ENCODE measurements around the gene ELOVL1.

DNA sequence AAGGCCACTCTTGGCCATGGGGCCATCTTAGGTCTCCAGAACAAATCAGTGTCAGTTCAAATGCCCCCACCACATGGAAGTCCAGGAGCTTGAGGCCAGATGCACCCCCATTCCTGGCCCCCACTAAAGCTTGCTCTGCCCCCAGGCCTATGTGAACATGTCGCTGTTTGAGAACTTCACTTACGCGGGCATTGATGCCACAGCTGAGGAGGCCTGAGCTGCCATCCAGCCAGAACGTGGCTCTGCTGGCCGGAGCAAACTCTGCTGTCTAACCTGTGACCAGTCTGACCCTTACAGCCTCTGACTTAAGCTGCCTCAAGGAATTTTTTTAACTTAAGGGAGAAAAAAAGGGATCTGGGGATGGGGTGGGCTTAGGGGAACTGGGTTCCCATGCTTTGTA is 45.3 kb downstream of the ELOVL1 start:
- TF ChIP-seq, protein P1, sequence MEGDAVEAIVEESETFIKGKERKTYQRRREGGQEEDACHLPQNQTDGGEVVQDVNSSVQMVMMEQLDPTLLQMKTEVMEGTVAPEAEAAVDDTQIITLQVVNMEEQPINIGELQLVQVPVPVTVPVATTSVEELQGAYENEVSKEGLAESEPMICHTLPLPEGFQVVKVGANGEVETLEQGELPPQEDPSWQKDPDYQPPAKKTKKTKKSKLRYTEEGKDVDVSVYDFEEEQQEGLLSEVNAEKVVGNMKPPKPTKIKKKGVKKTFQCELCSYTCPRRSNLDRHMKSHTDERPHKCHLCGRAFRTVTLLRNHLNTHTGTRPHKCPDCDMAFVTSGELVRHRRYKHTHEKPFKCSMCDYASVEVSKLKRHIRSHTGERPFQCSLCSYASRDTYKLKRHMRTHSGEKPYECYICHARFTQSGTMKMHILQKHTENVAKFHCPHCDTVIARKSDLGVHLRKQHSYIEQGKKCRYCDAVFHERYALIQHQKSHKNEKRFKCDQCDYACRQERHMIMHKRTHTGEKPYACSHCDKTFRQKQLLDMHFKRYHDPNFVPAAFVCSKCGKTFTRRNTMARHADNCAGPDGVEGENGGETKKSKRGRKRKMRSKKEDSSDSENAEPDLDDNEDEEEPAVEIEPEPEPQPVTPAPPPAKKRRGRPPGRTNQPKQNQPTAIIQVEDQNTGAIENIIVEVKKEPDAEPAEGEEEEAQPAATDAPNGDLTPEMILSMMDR (IDR thresholded peaks at IDR 0.05) = no peak
- TF ChIP-seq POLR2A (IDR thresholded peaks at IDR 0.05) = no peak
- TF ChIP-seq POLR2AphosphoS5 (IDR thresholded peaks at IDR 0.05) = no peak
- no peak for TF ChIP-seq EP300 (IDR thresholded peaks at IDR 0.05)
